ENCODE data around the gene HEPHL1.

HEPHL1 gene

GRCh38 chr11:94024547-94024946, 3.4 kb downstream of the HEPHL1 start:
- no peak for TF ChIP-seq ZFX (IDR thresholded peaks at IDR 0.05; ENCODE audit: borderline replicate concordance)
- no peak overlapping the region for H3K27ac ChIP-seq

- TF ChIP-seq ZFX (IDR thresholded peaks at IDR 0.05; ENCODE audit: borderline replicate concordance) = no peak
- no peak for TF ChIP-seq CTCF (IDR thresholded peaks at IDR 0.05)
- no peak overlapping the region for H3K27ac ChIP-seq
Measured at GRCh38 chr11:94025690-94026394, 4.7 kb downstream of the HEPHL1 start.

- no peak overlapping the region for H3K27ac ChIP-seq
- TF ChIP-seq CTCF (IDR thresholded peaks at IDR 0.05) = no peak
- TF ChIP-seq ZFX (IDR thresholded peaks at IDR 0.05; ENCODE audit: borderline replicate concordance) = no peak
Measured at GRCh38 chr11:94027210-94027609, 6.1 kb downstream of the HEPHL1 start.

- no peak for TF ChIP-seq CTCF (IDR thresholded peaks at IDR 0.05)
- no peak for TF ChIP-seq ZFX (IDR thresholded peaks at IDR 0.05; ENCODE audit: borderline replicate concordance)
- H3K27ac ChIP-seq = no peak overlapping the region
Measured at GRCh38 chr11:94028436-94028835, 7.3 kb downstream of the HEPHL1 start.

- H3K27ac ChIP-seq = no peak overlapping the region
- TF ChIP-seq ZFX (IDR thresholded peaks at IDR 0.05; ENCODE audit: borderline replicate concordance) = no peak
- TF ChIP-seq CTCF (IDR thresholded peaks at IDR 0.05) = no peak
Measured at GRCh38 chr11:94030059-94030458, 8.9 kb downstream of the HEPHL1 start.

GRCh38 chr11:94031625-94032024, 10.5 kb downstream of the HEPHL1 start:
- H3K27ac ChIP-seq = no peak overlapping the region
- TF ChIP-seq CTCF (IDR thresholded peaks at IDR 0.05) = no peak
- TF ChIP-seq ZFX (IDR thresholded peaks at IDR 0.05; ENCODE audit: borderline replicate concordance) = no peak

- TF ChIP-seq ZFX (IDR thresholded peaks at IDR 0.05; ENCODE audit: borderline replicate concordance) (no peak), CTCF (IDR thresholded peaks at IDR 0.05) (no peak)
- no peak overlapping the region for H3K27ac ChIP-seq
Measured at GRCh38 chr11:94032066-94032465, 10.9 kb downstream of the HEPHL1 start.

GRCh38 chr11:94032725-94033124, 11.6 kb downstream of the HEPHL1 start:
- TF ChIP-seq CTCF (IDR thresholded peaks at IDR 0.05) = no peak
- no peak for TF ChIP-seq ZFX (IDR thresholded peaks at IDR 0.05; ENCODE audit: borderline replicate concordance)
- H3K27ac ChIP-seq = no peak overlapping the region
